ENCODE measurements around the gene PTPRU. TPM values are rescaled to one million over a fixed set of nuclear protein-coding genes. Genes with fewer than 3 reads are reported as not detected.

PTPRU gene
- total RNA-seq, 1 donor from 2014 or later = 21.5 TPM

DNA sequence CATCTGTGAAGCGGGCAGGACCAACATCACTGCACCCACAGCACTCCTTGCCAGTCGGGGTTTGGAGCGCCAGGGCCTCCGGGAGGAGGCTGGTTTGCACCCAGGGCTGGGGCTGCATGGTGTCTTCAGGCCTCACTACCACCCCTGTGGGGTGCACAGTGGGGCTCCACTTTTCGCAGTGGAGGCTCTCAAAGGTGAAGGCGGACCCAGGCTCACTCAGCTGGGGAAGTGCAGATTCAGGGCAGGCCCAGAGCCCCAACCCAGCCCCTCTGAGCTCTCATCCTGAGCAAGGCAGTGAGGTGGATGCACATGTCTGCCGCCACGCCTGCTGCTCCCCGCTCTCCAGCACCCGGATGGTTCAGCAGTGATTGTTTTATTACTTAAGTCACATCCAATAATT lies 125.8 kb downstream of the PTPRU start:
- no peak for DNase-seq (ENCODE audit: low read depth)

- no peak for DNase-seq (ENCODE audit: low read depth)
Measured at GRCh38 chr1:29362764-29363163, 126.4 kb downstream of the PTPRU start.

- no peak for DNase-seq (ENCODE audit: low read depth)
Measured at GRCh38 chr1:29363536-29363935, 127.2 kb downstream of the PTPRU start.

- peak; percentile 61 for DNase-seq (ENCODE audit: low read depth)
Measured at GRCh38 chr1:29364101-29364678, 127.9 kb downstream of the PTPRU start.

GRCh38 chr1:29365906-29366670 lies 129.8 kb downstream of the PTPRU start:
- DNase-seq (ENCODE audit: low read depth) = no peak

GRCh38 chr1:29368936-29369932 lies 132.9 kb downstream of the PTPRU start:
- DNase-seq (ENCODE audit: low read depth) = no peak

DNA sequence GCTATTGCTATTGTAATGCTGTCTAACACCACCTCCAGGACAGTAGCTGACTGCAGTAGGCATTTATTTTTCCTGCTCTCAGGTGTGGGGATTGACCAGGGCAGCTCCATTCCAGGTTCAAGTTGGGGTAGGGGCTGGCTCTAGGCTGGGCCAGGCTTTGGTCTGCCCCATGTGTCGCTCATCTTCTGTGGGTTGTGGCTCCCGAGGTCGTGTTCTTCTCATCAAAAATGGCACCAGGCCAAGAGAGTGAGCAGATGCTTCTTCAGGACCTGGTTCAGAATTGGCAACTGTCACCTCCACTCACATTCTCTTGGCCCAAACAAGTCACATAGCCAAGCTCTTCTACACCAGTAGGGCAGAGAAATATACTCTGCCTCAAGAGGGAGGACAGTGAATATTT lies 133.7 kb downstream of the PTPRU start:
- peak; percentile 56 for DNase-seq (ENCODE audit: low read depth)

- no peak for DNase-seq (ENCODE audit: low read depth)
Measured at GRCh38 chr1:29371332-29371731, 135.0 kb downstream of the PTPRU start.

- DNase-seq (ENCODE audit: low read depth) = no peak
Measured at GRCh38 chr1:29372108-29372507, 135.8 kb downstream of the PTPRU start.

Other genes with a start within 250 kb of the PTPRU start
- 0.10 and 0.29 TPM in 2 replicates for gene TMEM200B, start 112.6 kb upstream of the PTPRU start, total RNA-seq
- gene SRSF4, start 54.6 kb upstream of the PTPRU start, total RNA-seq = 56.7 and 62.4 TPM in 2 replicates
- gene MECR, start 5.6 kb upstream of the PTPRU start, total RNA-seq = 26.8 and 29.7 TPM in 2 replicates